Stimulated activated CD4-positive, alpha-beta T cell treated with anti-CD3 and anti-CD28 coated beads, TNF-alpha, amount 100 ng/mL, for 4 hours (primary cell): Measurements from ENCODE around the gene PPP1R12B.
"Not testable (repeated sequence)": the region's sequence is repeated elsewhere in the genome, so short reads cannot be mapped to it uniquely, and the experiment has no call there.

Experiments used
- DNase-seq, 3 experiments: peaks; one replicate each; pipeline ENCODE4 v3.0.0-alpha.2; 2020; ENCODE audit warnings: low read depth in 3 of 3

The PPP1R12B gene

GRCh38 chr1:202349206-202349928, 868 bp downstream of the PPP1R12B start:
- DNase-seq: no peak

DNA sequence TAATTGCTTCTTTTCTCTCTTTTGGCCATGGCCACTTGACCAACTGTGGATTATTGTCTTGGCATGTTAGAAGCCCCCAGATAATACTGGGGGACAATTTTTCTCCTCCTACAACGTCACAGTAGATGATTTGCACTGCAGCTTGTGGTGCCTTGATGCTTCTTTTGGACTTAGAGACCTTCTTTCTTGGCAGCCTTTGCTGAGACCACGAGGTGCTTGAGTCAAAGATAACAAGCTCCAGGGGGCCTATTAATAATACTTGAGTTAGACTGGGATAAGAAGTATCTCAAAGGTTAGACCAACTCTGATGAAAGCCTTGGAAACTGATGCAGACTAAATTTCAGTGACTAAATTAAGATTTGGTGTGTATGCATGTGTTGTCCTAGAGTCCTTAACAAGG, 3.2 kb downstream of the PPP1R12B start:
- DNase-seq: no peak

DNA sequence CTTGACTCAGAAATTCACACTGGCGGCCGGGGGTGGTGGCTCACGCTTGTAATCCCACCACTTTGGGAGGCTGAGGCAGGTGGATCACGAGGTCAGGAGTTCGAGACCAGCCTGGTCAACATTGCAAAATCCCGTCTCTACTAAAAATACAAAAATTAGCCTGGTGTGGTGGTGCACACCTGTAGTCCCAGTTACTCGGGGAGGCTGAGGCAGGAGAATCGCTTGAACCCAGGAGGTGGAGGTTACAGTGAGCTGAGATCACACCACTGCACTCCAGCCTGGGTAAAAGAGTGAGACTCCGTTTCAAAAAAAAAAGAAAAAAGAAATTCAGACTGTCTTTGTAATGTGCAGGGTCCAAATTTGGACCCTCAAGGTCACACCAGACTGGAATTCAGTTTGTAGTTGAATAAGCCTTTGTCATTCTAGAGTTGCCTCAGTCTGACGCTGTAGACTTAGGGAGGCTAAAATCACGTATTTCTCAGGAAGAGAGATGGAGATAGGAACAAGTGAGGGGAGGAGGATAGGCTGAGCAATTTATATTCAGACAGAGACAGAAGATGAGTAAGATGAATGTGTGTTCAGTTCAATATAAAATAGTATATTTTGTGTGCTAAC, 4.2 kb downstream of the PPP1R12B start:
- not testable (repeated sequence) for DNase-seq

DNA sequence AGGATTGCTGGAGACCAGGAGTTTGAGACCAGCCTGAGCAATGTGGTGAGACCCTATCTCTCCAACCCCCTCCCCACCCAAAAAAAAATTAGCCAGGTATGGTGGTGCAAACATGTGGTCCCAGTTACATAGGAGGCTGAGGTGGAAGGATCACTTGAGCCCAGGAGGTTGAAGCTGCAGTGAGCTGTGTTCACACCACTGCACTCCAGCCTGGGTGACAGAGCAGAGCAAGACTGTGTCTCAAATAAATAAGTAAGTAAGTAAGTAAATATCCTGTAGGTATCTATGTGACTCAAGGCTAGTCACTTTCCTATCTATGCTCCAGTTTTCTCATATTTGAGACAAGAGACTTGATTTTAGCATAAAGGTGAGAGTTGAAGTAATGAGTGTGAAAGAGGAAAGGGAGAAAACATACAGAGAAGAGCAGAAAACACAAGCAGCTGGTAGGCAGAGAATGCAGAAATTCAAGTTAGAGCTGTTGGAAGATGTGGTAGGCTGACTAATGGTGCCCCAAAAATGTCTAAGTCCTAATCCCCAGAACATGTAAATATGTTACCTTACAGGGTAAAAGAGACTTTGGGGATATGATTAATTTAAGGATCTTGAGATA, 7.5 kb downstream of the PPP1R12B start:
- DNase-seq: no peak

- DNase-seq: no peak
These were observed 9.0 kb downstream of the PPP1R12B start for GRCh38 chr1:202357506-202357905.

DNA sequence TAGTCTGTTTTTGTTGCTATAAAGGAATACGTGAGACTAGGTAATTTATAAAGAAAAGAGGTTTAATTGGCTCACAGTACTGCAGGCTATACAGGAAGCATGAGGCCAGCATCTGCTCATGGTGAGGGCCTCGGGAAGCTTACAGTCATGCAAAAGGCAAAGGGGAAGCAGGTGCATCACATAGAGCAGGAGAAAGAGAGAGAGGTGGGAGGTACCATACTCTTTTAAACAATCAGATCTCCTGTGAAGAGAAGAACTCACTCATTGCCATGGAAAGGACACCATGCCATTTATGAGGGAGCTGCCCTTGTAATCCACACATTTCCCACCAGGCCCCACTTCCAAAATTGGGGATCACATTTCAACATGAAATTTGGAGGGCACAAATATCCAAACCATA, 12.7 kb downstream of the PPP1R12B start:
- DNase-seq: no peak

DNA sequence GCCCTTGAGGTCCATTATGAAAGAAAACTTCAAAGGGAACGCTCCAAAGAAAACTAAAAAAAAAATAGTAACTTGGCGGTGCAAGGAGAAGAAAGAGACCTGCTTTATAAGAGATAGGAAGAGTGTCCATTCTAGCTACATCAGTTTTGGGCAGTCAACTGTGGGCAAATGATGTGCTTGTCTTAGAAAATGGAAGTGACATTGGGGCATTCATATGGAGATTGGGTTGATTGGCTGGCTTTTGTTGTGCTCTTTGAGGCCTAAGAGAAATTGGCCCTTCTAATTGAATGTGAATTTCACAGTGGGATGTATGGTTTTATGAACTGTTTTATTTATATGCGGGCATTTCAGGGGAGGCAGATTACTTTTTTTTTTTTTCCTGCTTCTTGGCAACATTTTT, 13.2 kb downstream of the PPP1R12B start:
- DNase-seq: no peak

- no peak for DNase-seq
These were observed 13.7 kb downstream of the PPP1R12B start for GRCh38 chr1:202362212-202362611.

DNA sequence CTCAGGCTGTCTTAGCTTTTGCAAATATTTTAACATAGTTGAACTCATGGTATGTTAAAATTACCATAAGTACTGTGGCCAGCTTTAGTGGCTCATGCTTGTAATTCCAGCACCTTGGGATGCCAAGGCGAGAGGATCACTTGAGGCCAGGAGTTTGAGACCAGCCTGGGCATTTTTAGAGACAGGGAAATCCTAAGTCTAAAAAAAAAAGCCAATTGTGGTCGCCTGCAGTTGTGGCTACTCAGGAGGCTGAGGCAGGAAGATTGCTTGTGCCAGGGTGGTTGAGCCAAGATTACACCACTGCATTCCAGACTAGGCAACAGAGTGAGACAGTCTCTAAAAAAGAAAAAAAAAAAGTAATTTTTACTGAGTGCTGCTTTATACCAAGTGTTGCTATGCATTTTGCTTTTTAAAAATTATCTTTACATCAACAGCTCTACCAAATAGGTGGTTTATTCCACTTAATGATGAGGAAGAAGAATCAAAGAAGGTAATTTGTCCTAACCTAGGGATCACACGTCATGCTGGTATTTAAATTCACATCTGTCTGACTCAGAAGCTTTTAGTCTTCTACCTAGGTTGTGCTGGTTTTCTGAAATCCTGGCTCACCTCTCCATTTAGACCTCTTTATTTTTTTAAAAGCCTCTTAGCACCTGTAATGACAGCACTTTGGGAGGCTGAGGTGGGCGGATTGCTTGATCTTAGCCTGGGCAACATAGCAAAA, 16.8 kb downstream of the PPP1R12B start:
- no peak for DNase-seq

DNA sequence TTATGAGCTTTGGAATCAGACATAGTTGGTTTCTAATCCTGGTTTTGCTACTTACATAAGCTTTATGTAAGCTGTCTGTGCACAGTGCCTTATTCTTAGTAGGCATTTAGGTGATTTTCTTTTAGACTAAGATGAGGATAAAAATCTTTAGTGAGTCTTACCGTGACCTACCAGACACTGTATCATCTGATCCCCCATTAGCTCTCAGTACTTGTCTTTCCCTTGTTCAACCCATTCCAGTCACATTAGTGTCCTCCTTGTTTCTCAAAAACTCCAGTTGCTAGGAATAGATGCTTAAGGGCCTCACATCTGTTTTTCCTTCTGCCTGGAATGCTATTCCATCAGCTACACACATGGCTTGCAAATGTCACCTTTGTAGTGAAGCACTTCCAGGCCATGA, 18.8 kb downstream of the PPP1R12B start:
- no peak for DNase-seq

DNA sequence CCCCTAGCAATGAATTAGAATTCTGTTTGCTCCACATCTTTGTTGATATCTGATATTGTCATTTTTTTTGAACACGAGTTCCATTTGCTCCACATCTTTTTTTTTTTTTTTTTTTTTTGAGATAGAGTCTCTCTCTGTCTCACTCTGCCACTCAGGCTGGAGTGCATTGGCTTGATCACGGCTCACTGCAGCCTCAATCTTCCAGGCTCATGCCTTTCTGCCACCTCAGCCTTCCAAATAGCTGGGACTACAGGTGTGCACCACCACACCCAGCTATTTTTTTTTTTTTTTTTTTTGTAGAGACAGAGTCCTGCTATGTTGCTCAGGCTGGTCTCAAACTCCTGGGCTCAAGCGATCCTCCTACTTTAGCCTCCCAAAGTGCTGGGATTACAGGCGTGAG, 22.4 kb downstream of the PPP1R12B start:
- not testable (repeated sequence) for DNase-seq

- DNase-seq: no peak
These were observed 25.6 kb downstream of the PPP1R12B start for GRCh38 chr1:202374099-202374498.

DNA sequence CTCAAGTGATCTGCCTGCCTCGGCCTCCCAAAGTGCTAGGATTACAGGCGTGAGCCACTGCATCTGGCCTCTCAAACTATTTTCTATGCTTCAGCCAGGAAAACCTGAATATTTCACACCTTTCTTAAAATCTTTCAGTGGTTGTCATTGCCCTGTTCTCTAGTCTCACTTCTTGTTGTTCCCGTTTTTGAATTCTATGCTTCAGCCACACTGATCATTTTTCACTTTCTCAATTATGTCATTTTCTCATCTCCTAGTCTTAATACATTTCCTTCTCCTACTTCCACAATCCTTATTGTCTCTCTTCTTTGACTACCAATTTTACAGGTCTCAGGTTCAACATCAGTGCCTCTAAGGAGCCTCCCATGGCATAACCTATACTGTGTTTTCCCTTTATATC, 26.7 kb downstream of the PPP1R12B start:
- DNase-seq: not testable (repeated sequence)

DNA sequence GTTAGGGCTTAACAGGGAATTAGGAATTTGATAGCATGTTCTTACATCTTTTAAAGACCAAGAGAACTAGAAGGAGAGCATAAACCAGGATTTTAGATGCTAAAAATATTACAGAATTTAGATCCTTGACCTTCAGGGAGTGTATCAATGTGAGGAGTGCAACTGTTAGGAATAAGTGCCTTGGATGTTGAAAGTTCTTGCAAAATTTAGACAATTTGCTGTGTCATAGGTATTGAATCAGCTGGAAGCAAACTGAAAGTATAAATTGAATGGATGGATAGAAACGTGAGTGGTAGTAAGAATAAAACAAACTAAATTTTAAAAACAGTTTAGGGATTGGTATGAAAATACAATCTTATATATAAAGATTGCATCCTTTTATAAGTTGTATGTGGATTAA, 27.7 kb downstream of the PPP1R12B start:
- DNase-seq: no peak

DNA sequence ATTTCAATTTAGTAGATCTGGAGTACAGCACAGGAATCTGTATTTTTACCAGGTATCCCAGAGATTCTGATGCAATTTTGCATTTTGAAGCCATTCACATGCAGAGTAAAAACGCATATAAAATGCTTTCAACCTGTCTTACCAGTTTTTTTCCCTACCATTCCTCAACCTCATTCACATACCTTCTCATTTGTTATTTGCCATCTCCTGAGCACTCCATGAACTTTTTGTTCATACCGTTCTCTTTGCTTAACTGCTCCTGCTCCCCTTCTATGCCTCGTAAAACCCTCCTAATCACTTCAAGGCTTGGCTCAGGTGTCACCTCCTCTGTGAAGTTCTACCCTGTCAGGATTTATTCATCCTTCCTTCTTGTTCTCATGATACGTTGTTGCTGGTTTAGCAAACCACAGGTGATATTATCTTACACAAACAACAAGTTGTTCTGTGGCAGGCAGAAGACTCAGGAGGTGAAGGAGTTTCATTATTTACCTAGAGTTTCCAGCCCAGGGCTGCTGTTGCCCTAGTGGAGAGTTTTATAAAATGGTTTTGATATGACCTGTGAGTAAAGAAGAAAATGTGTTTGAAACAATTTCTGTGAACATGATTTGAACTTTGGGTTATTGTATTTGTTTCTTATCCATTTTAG, 31.5 kb downstream of the PPP1R12B start:
- DNase-seq: not testable (repeated sequence)

DNA sequence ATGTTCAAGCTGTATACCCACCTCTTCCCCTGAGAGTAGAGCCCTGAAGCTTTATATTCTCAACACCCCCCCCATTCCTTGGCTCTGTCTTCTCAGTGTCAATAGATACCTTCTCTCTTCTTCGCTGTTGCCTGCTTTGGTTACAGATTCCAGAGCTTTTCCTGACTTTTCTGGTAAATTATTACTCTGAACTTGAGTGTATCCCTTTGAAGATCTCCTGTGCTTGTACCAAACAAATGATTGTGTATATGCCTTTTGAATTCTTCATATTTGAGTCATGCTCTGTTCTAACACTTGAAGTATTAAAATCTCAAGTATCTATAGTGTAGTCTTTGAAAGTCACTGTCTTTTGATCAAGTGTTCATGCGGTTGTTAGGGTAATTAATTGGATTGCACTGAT, 32.0 kb downstream of the PPP1R12B start:
- DNase-seq: not testable (repeated sequence)

GRCh38 chr1:202381867-202382266, 33.4 kb downstream of the PPP1R12B start:
- DNase-seq: not testable (repeated sequence)

- DNase-seq: not testable (repeated sequence)
These were observed 47.3 kb downstream of the PPP1R12B start for GRCh38 chr1:202395831-202396230.

GRCh38 chr1:202397256-202397655, 48.8 kb downstream of the PPP1R12B start:
- DNase-seq: no peak

DNA sequence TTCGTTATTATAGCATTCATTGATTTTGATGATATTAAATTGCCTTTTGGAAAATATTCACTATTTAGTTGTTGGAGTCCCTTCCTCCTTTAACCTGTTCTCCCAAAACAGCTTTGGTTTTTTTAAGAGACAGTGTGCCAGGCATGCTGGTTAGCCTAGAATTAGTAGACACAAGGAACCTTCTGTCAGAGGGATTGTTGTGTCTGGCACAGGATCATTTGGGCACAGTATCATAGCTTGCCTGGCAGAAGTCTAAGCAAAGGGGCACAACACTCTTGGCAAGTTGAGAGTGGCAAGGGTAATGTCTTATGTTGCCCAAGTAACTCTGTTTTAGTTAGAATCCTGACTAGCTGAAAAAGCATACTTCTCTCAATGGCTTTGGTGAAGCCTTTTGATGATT, 49.9 kb downstream of the PPP1R12B start:
- not testable (repeated sequence) for DNase-seq

- not testable (repeated sequence) for DNase-seq
These were observed 53.3 kb downstream of the PPP1R12B start for GRCh38 chr1:202401771-202402170.

DNA sequence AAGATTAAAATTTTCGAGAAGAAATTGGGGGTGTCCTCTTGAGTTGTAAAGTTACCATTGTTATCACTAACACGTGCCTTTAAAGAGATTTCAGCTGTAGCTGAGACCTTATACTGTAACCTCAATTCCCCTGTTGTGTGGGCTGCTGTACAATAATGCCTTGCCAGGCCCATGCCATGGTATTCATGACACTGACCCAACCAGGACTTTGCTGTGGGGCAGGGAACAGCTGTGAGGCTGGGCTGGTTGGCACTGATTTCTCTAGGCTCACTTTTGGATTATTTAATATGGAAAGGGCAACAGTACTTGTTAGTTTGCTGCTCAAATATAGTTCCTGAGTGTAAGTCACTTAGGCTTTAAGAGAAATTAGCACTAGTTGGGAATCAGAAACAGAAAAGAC, 54.9 kb downstream of the PPP1R12B start:
- not testable (repeated sequence) for DNase-seq
